PFSK-1 (cell line): ENCODE results near the gene LOC101059915.

Source experiments
- FOXP2 ChIP-seq: optimal IDR thresholded peaks from 2 replicates; pipeline ENCODE3; 2011; ENCODE audit warnings: borderline replicate concordance, control low read depth, inconsistent platforms; ENCODE audit not compliant: insufficient read depth; ENCODE audit errors: extremely low read length, extremely low read depth
- POLR2AphosphoS5 ChIP-seq: IDR thresholded peaks from 2 replicates; pipeline ENCODE4 v1.6.1; 2012; ENCODE audit warnings: low read depth, mild to moderate bottlenecking, control low read depth, low read length, moderate library complexity
- SIN3A ChIP-seq: IDR thresholded peaks from 2 replicates; pipeline ENCODE4 v1.6.1; 2012; ENCODE audit warnings: mild to moderate bottlenecking, low read length, moderate library complexity, borderline replicate concordance; ENCODE audit not compliant: insufficient read depth
- TAF1 ChIP-seq: IDR thresholded peaks from 2 replicates; pipeline ENCODE4 v1.6.1; 2012; ENCODE audit warnings: low read length, control low read depth, borderline replicate concordance; ENCODE audit not compliant: insufficient read depth
- TF ChIP-seq, protein P1 (sequence below), 2 experiments: IDR thresholded peaks; 2 replicates each; pipeline versions ENCODE4 v1.6.1 to v1.8.0; 2011 to 2012; ENCODE audit warnings: low read depth in 2 of 2, low read length in 2 of 2, control low read depth in 1 of 2, inconsistent platforms in 1 of 2, mild to moderate bottlenecking in 1 of 2, moderate library complexity in 1 of 2; ENCODE audit not compliant: insufficient read depth in 1 of 2

Gene LOC101059915

DNA sequence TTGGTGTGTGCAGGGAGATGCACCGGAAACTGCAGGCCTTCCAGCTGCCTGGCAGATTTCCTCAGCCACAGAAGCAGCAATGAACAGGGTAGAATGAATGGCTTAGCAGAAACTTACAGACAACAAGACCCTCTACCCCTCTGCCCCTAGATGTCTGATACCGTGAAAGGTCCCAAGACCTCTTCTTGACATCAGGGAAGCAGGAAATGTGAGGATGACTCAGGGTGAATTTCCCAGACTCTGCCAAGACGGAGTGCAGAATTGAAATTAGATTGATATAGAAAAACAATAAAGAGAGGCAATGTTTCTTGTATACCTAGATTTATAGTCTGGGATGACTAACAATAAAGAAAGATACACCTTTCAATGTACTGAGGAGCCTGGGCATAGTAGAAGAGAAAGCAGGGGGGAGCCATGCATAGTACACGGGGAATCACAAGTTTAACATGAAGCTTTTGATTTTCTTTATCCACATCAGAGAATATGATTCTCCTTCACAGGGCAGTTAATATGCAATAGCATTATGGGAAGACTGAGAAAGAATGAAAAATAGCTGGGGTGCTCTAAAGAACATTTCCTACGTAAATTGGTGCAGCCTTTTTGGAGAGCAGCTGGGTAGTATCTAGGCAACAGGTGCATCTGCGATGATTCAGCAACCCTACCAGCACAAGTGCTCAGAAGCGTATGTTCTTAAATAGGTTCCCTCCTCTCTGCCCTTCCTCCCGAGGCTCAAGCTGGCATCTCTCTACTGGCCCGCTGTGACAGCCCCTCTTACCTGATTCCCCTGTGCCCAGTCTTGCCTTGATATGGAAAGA lies 30.7 kb upstream of the LOC101059915 start:
- TF ChIP-seq TAF1 (no peak), FOXP2 (no peak), POLR2AphosphoS5 (no peak), SIN3A (no peak)
- TF ChIP-seq, protein P1, sequence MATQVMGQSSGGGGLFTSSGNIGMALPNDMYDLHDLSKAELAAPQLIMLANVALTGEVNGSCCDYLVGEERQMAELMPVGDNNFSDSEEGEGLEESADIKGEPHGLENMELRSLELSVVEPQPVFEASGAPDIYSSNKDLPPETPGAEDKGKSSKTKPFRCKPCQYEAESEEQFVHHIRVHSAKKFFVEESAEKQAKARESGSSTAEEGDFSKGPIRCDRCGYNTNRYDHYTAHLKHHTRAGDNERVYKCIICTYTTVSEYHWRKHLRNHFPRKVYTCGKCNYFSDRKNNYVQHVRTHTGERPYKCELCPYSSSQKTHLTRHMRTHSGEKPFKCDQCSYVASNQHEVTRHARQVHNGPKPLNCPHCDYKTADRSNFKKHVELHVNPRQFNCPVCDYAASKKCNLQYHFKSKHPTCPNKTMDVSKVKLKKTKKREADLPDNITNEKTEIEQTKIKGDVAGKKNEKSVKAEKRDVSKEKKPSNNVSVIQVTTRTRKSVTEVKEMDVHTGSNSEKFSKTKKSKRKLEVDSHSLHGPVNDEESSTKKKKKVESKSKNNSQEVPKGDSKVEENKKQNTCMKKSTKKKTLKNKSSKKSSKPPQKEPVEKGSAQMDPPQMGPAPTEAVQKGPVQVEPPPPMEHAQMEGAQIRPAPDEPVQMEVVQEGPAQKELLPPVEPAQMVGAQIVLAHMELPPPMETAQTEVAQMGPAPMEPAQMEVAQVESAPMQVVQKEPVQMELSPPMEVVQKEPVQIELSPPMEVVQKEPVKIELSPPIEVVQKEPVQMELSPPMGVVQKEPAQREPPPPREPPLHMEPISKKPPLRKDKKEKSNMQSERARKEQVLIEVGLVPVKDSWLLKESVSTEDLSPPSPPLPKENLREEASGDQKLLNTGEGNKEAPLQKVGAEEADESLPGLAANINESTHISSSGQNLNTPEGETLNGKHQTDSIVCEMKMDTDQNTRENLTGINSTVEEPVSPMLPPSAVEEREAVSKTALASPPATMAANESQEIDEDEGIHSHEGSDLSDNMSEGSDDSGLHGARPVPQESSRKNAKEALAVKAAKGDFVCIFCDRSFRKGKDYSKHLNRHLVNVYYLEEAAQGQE (IDR thresholded peaks at IDR 0.05; ENCODE audit: insufficient read depth in 1 of 2, low read depth in 2 of 2, low read length in 2 of 2): no peak

DNA sequence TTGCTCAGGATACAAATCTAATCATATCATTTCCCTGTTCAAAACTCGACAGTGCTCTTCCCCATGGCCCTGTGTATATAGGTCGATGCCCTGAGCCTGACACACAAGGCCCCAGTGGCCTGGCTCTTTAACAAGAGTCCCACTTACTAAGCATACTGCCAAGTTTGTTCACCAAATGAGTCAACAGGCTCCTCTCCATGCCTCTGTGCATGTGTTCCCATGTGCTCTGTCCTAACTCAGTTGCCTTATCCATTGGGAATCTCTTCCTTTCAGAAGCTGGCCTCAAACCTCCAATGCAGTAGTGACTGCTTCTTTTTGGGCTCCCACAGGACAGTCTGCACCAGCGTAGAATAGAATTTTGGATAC lies 30.1 kb upstream of the LOC101059915 start:
- TF ChIP-seq, protein P1 (IDR thresholded peaks at IDR 0.05; ENCODE audit: insufficient read depth in 1 of 2, low read depth in 2 of 2, low read length in 2 of 2): no peak
- TF ChIP-seq SIN3A (no peak), POLR2AphosphoS5 (no peak), TAF1 (no peak)

DNA sequence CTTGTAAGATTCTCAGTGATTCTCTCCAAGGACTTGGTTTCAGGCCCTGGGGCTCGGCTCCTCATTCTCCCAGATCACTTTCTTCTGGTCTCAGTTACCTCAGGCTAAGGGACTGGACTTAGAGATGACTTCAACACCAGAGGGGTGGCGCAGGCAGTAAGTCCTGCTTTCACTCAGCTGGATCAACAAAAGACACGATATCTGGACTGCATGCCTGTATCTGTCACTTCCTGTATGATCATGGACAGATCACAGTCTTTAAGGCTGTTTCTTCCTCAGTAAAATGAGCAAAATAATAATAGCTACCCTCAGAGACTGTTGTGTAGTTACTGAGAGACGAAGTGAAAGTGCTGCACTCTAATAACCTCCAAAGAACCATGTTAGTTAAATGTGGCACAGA lies 29.5 kb upstream of the LOC101059915 start:
- no peak for TF ChIP-seq TAF1
- TF ChIP-seq POLR2AphosphoS5: no peak
- no peak for TF ChIP-seq FOXP2
- TF ChIP-seq, protein P1 (IDR thresholded peaks at IDR 0.05; ENCODE audit: insufficient read depth in 1 of 2, low read depth in 2 of 2, low read length in 2 of 2): no peak
- TF ChIP-seq SIN3A: no peak

DNA sequence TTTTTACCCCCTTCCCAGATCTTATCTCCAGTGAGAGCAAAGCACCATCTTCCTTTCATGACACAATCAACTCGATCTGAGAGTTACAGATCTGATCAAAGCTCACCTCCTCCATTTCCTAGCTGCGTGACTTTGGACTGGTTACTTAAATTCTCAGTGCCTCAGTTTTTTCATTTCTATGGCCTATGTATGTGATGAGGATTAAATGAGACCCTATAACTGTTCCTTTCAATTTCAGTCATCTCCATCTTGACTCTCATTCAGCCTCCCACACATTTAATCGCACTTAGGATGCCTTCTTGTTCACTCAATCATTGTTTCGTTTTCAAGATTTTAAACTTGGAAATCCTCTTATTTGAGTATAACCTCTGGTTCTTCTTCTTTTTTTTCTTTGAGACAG lies 28.9 kb upstream of the LOC101059915 start:
- TF ChIP-seq POLR2AphosphoS5 (no peak), SIN3A (no peak), TAF1 (no peak), FOXP2 (no peak)
- TF ChIP-seq, protein P1 (IDR thresholded peaks at IDR 0.05; ENCODE audit: insufficient read depth in 1 of 2, low read depth in 2 of 2, low read length in 2 of 2): no peak

DNA sequence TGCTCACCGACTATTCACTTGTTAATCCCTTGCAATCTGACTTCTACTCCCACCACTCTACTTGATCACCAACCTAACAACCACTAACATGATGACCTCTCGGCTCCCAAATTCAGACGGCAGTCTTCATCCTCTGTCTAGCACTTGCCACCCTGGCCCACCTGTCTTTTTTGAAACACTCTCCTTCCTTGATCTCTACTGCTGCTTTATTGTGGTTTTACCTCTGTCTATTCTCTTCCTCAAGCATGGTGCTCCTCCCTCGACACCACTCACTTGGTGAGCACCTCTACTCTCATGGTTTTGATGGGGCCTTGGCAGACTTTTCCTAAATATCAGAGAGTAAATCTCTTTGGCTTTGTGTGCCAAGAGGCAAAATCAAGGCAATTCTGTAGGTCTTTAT lies 27.3 kb upstream of the LOC101059915 start:
- no peak for TF ChIP-seq FOXP2
